Calu3 (cell line): ENCODE results near the gene FMOD. TPM values are rescaled to one million over a fixed set of nuclear protein-coding genes. Genes with fewer than 3 reads are reported as not detected.
A peak's percentile ranks its signal among the peaks of the same experiment; 100 is the strongest.

ENCODE experiments used
- BruUV-seq: library from RNA; stranded (reverse); fragments of 400-500 nt; replicated peaks from 2 replicates; lab custom pipeline; 2021; lab: Mats Ljungman, UMichigan
- CTCF ChIA-PET: fragments of 300-600 bp; sonication (Branson Sonifier 250); formaldehyde crosslinking; loops from one replicate; lab custom pipeline; 2022; ENCODE audit warnings: antibody characterized with exemption; lab: Charles Lee
- DNase-seq: peaks from one replicate; pipeline ENCODE4 v3.0.0; 2022
- H3K27ac Mint-ChIP-seq: one replicate; pipeline ENCODE4 v1.8.0; 2022; ENCODE audit warnings: mixed read lengths; ENCODE audit not compliant: unreplicated experiment
- H3K27me3 Mint-ChIP-seq: one replicate; pipeline ENCODE4 v1.8.0; 2022; ENCODE audit warnings: mixed read lengths; ENCODE audit not compliant: unreplicated experiment
- H3K36me3 Mint-ChIP-seq: one replicate; pipeline ENCODE4 v1.8.0; 2022; ENCODE audit warnings: mild to moderate bottlenecking, moderate library complexity, mixed read lengths; ENCODE audit not compliant: insufficient read depth, unreplicated experiment
- H3K4me1 Mint-ChIP-seq: one replicate; pipeline ENCODE4 v1.8.0; 2022; ENCODE audit warnings: mild to moderate bottlenecking, low read depth, mixed read lengths; ENCODE audit not compliant: unreplicated experiment
- H3K4me3 Mint-ChIP-seq: one replicate; pipeline ENCODE4 v1.8.0; 2022; ENCODE audit warnings: mild to moderate bottlenecking, low read depth, moderate library complexity, mixed read lengths; ENCODE audit not compliant: unreplicated experiment
- H3K9me3 Mint-ChIP-seq: one replicate; pipeline ENCODE4 v1.8.0; 2022; ENCODE audit warnings: low read depth, mixed read lengths; ENCODE audit not compliant: unreplicated experiment
- CTCF ChIP-seq: fragments of 200-600 bp; IDR thresholded peaks from one replicate; pipeline ENCODE4 v1.8.0; 2022; ENCODE audit warnings: antibody characterized with exemption; ENCODE audit not compliant: unreplicated experiment
- intact Hi-C: fragments of 100-400 bp; cut with micrococcal nuclease; formaldehyde crosslinking; loops from one replicate; pipeline ENCODE4 v1.10.0; 2022; ENCODE audit not compliant: unreplicated experiment
- total RNA-seq: library from RNA; stranded (reverse); gene quantifications from 2 replicates; pipeline ENCODE4 v1.2.3, GENCODE V29; 2022

Gene FMOD
- total RNA-seq, 1 experiment from 2014 or later, result not detected

- Mint-ChIP-seq H3K9me3 (no peaks in the 10 kb centered on the region), H3K36me3 (peaks cover 18% of the 10 kb centered on the region), H3K27me3 (peaks cover 48% of the 10 kb centered on the region), H3K27ac (peak overlapping the region; percentile 1), H3K4me3 (peak overlapping the region; percentile 68), H3K4me1 (peaks cover 31% of the 10 kb centered on the region)
- BruUV-seq, result no TSS peak
- DNase-seq, result no peak
- intact Hi-C loops, result no loop called here
- CTCF ChIA-PET, result interaction anchor here (0.8 to 2.5 kb wide), 7 partner anchors 12 to 40 kb away, joined by 3 to 16 read pairs (median 4); no protein-coding TSS in a partner anchor
- TF ChIP-seq CTCF, result no peak
Observed at GRCh38 chr1:203306965-203307541, 43.9 kb downstream of the FMOD start.

DNA sequence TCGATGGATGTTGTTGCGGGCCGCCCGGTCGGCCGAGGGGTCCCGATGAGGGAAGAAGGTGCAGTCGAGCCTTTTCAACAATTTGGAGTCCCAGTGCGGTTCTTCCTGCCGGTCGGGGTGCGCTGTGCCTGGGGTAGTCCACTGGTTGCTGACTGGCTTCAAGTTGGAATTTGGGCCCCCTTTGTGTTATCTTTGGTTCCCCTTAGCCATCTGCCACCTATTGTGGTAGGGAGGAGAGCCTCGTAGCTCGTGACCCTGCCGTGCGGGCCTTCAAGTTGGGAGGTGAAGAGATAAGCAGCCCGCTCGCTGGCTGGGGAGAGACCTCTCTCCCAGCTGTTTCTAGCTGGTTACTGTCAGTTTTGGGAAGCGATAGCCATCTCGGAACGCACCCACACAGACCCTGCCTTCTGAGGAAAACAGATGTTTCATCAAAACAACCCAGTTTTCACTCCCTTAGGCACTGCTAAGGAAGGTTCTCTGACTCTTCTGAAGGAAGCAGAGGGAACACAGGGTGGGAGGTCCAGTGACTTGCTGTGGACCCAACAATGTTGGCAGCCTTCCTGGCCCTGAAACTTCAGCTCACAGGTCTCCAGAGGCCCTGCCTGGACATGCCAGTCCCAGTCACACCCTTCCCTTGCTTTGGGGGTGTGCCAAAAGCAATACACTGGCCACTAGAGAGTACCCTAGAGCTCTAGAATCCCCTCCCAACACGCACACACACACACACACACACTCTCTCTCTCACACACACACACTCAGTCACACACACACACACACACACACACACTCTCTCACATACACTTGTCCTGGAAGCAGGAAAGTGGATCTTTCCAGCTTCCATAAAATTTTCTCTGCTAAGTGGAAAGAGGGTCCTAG, 44.6 kb downstream of the FMOD start:
- Mint-ChIP-seq H3K4me3 (peak overlapping the region; percentile 68), H3K9me3 (no peaks in the 10 kb centered on the region), H3K27ac (peak overlapping the region; percentile 1), H3K36me3 (peaks cover 18% of the 10 kb centered on the region), H3K4me1 (peaks cover 31% of the 10 kb centered on the region), H3K27me3 (peaks cover 48% of the 10 kb centered on the region)
- BruUV-seq, result no TSS peak
- intact Hi-C loops, result no loop called here
- peak; percentile 67 for DNase-seq
- CTCF ChIA-PET, result interaction anchor here (0.5 to 2.5 kb wide), 10 partner anchors 11 to 589 kb away, joined by 3 to 16 read pairs (median 4); no protein-coding TSS in a partner anchor
- TF ChIP-seq CTCF, result no peak

- peak overlapping the region; percentile 68 for H3K4me3 Mint-ChIP-seq
- peaks cover 18% of the 10 kb centered on the region for H3K36me3 Mint-ChIP-seq
- CTCF ChIA-PET, result interaction anchor here (1.2 to 2.5 kb wide), 5 partner anchors 10 to 38 kb away, joined by 4 to 16 read pairs (median 6); no protein-coding TSS in a partner anchor
- H3K9me3 Mint-ChIP-seq, result no peaks in the 10 kb centered on the region
- DNase-seq, result no peak
- no TSS peak for BruUV-seq
- intact Hi-C loops, result no loop called here
- H3K27me3 Mint-ChIP-seq, result peaks cover 53% of the 10 kb centered on the region
- TF ChIP-seq CTCF, result no peak
- peaks cover 31% of the 10 kb centered on the region for H3K4me1 Mint-ChIP-seq
- no peak overlapping the region for H3K27ac Mint-ChIP-seq
Observed at GRCh38 chr1:203305809-203306088, 45.2 kb downstream of the FMOD start.

- Mint-ChIP-seq H3K4me1 (peaks cover 31% of the 10 kb centered on the region), H3K9me3 (no peaks in the 10 kb centered on the region), H3K4me3 (peak within 1 kb of the TSS; percentile 68), H3K27ac (peak within 1 kb of the TSS; percentile 66), H3K27me3 (peaks cover 59% of the 10 kb centered on the region), H3K36me3 (peaks cover 18% of the 10 kb centered on the region)
- DNase-seq, result peak; percentile 87
- no peak for TF ChIP-seq CTCF
- BruUV-seq, result TSS peak; percentile 91
- intact Hi-C loops, result no loop called here
- CTCF ChIA-PET, result interaction anchor here (0.6 to 2.5 kb wide), 7 partner anchors 10 to 38 kb away, joined by 4 to 16 read pairs (median 5); no protein-coding TSS in a partner anchor
Observed at GRCh38 chr1:203304919-203305808, 45.8 kb downstream of the FMOD start, which contains the start of gene BTG2. TSS of gene BTG2 (plus strand) at chr1:203305519. CDS start at chr1:203305607, 88 bp downstream.
